A549 (cell line): ENCODE data around the gene MTHFS.

Experiments used
- POLR2A ChIP-seq: IDR thresholded peaks from 2 replicates; pipeline ENCODE4 v1.6.1; 2012; ENCODE audit warnings: mild to moderate bottlenecking, low read length
- RCOR1 ChIP-seq: fragments of 150-350 bp; IDR thresholded peaks from 2 replicates; pipeline ENCODE4 v1.6.1; 2014; ENCODE audit warnings: antibody characterized with exemption, low read length, low read depth
- SMC3 ChIP-seq: fragments of >200 bp; sonication (Bioruptor Twin); formaldehyde crosslinking; IDR thresholded peaks from 3 replicates; pipeline ENCODE4 v1.6.1; 2018; ENCODE audit warnings: inconsistent platforms
- TF ChIP-seq, protein P1 (sequence below): fragments of >200 bp; sonication (Bioruptor Twin); formaldehyde crosslinking; IDR thresholded peaks from 3 replicates; pipeline ENCODE4 v1.5.1; 2016
- TF ChIP-seq, protein P2 (sequence below): fragments of 250-450 bp; sonication (Bioruptor Pico); IDR thresholded peaks from 2 replicates; pipeline ENCODE4 v1.5.0; 2021; ENCODE audit warnings: mild to moderate bottlenecking, moderate library complexity, borderline replicate concordance
- TF ChIP-seq, protein P3 (sequence below): fragments of 450-650 bp; IDR thresholded peaks from 2 replicates; pipeline ENCODE4 v1.6.1; 2014; ENCODE audit warnings: antibody characterized with exemption

DNA sequence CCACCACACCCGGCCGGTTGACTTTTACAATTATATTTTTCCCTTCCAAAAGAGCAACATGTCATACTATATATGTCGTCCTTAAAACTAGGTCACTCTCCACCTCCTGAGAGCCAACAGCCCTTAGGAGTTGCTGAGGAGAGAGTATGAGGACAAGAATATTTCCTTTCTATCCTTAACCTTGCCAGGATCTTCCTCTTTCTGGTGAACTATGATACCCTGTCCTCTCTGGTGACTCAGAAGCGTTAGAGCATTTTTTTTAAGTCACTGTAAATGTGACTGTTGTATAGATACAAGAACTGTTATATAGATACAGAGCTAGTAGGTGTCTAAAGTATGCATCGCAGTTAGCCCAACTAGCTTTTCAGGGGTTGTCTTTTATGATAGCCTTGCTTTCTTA lies 33.7 kb upstream of the MTHFS start:
- TF ChIP-seq, protein P1, sequence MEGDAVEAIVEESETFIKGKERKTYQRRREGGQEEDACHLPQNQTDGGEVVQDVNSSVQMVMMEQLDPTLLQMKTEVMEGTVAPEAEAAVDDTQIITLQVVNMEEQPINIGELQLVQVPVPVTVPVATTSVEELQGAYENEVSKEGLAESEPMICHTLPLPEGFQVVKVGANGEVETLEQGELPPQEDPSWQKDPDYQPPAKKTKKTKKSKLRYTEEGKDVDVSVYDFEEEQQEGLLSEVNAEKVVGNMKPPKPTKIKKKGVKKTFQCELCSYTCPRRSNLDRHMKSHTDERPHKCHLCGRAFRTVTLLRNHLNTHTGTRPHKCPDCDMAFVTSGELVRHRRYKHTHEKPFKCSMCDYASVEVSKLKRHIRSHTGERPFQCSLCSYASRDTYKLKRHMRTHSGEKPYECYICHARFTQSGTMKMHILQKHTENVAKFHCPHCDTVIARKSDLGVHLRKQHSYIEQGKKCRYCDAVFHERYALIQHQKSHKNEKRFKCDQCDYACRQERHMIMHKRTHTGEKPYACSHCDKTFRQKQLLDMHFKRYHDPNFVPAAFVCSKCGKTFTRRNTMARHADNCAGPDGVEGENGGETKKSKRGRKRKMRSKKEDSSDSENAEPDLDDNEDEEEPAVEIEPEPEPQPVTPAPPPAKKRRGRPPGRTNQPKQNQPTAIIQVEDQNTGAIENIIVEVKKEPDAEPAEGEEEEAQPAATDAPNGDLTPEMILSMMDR: no peak
- TF ChIP-seq RCOR1 (no peak), POLR2A (no peak), SMC3 (no peak)
- TF ChIP-seq, protein P2, sequence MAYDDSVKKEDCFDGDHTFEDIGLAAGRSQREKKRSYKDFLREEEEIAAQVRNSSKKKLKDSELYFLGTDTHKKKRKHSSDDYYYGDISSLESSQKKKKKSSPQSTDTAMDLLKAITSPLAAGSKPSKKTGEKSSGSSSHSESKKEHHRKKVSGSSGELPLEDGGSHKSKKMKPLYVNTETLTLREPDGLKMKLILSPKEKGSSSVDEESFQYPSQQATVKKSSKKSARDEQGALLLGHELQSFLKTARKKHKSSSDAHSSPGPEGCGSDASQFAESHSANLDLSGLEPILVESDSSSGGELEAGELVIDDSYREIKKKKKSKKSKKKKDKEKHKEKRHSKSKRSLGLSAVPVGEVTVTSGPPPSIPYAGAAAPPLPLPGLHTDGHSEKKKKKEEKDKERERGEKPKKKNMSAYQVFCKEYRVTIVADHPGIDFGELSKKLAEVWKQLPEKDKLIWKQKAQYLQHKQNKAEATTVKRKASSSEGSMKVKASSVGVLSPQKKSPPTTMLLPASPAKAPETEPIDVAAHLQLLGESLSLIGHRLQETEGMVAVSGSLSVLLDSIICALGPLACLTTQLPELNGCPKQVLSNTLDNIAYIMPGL (CRISPR knock-in tag): no peak
- TF ChIP-seq, protein P3, sequence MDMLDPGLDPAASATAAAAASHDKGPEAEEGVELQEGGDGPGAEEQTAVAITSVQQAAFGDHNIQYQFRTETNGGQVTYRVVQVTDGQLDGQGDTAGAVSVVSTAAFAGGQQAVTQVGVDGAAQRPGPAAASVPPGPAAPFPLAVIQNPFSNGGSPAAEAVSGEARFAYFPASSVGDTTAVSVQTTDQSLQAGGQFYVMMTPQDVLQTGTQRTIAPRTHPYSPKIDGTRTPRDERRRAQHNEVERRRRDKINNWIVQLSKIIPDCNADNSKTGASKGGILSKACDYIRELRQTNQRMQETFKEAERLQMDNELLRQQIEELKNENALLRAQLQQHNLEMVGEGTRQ: no peak
